NCI-H1105 (cell line): ENCODE data around the gene CDH23.

ENCODE experiments used
- DNase-seq: peaks from one replicate; lab custom pipeline; 2025; lab: John Stamatoyannopoulos, UW

The CDH23 gene

GRCh38 chr10:71690094-71690720, 293.5 kb downstream of the CDH23 start:
- DNase-seq = no peak

- DNase-seq = no peak
Observed at GRCh38 chr10:71691405-71691804, 294.7 kb downstream of the CDH23 start.

- no peak for DNase-seq
Observed at GRCh38 chr10:71692598-71693306, 296.0 kb downstream of the CDH23 start.

- DNase-seq = no peak
Observed at GRCh38 chr10:71693377-71693776, 296.7 kb downstream of the CDH23 start.

- DNase-seq = no peak
Observed at GRCh38 chr10:71694039-71694501, 297.4 kb downstream of the CDH23 start.

GRCh38 chr10:71694567-71694968, 297.8 kb downstream of the CDH23 start:
- DNase-seq = no peak

GRCh38 chr10:71695502-71696476, 299.1 kb downstream of the CDH23 start:
- DNase-seq = no peak

- DNase-seq = no peak
Observed at GRCh38 chr10:71696628-71697326, 300.1 kb downstream of the CDH23 start.

- no peak for DNase-seq
Observed at GRCh38 chr10:71697938-71698709, 301.4 kb downstream of the CDH23 start.

- no peak for DNase-seq
Observed at GRCh38 chr10:71698737-71699136, 302.0 kb downstream of the CDH23 start.

GRCh38 chr10:71700731-71701368, 304.1 kb downstream of the CDH23 start:
- DNase-seq = no peak

- no peak for DNase-seq
Observed at GRCh38 chr10:71701496-71702132, 304.9 kb downstream of the CDH23 start.

- DNase-seq = no peak
Observed at GRCh38 chr10:71703577-71703976, 306.9 kb downstream of the CDH23 start.

GRCh38 chr10:71704816-71705215, 308.1 kb downstream of the CDH23 start:
- DNase-seq = no peak

GRCh38 chr10:71705582-71705981, 308.9 kb downstream of the CDH23 start:
- DNase-seq = no peak

GRCh38 chr10:71706216-71707121, 309.7 kb downstream of the CDH23 start:
- no peak for DNase-seq

GRCh38 chr10:71707240-71707789, 310.6 kb downstream of the CDH23 start:
- DNase-seq = no peak

- no peak for DNase-seq
Observed at GRCh38 chr10:71708301-71708703, 311.6 kb downstream of the CDH23 start.
